ENCODE results near the gene SYT8.

Gene SYT8

GRCh38 chr11:1878137-1879031, 43.6 kb downstream of the SYT8 start:
- POLR2A ChIA-PET: no interaction called here
- CTCF ChIA-PET: interaction anchor here (0.7 to 3.5 kb wide), 4 partner anchors 123 to 273 kb away, joined by 3 to 30 read pairs (median 8); no protein-coding TSS in a partner anchor
- H3K27ac ChIP-seq (ENCODE audit: extremely low read depth, low read depth, low read length): no peak overlapping the region

More at GRCh38 chr11:1878137-1879031, 43.6 kb downstream of the SYT8 start:
- no peaks in the 10 kb centered on the region for H3K9me3 ChIP-seq (ENCODE audit: control insufficient read depth, insufficient read depth, low read depth, low read length)
- no peak overlapping the region for H3K4me3 ChIP-seq (ENCODE audit: low read depth, low read length)
- H3K36me3 ChIP-seq (ENCODE audit: control insufficient read depth in 2 of 2, insufficient read depth in 1 of 2, low read length in 2 of 2): no peaks in the 10 kb centered on the region
- no peaks in the 10 kb centered on the region for H3K4me1 ChIP-seq (ENCODE audit: control insufficient read depth, insufficient read depth, low read length)
- no peak for TF ChIP-seq ZBTB8A (tag by site-specific recombination; IDR thresholded peaks at IDR 0.05)
- TF ChIP-seq ZBTB44 (tag by site-specific recombination; IDR thresholded peaks at IDR 0.05): no peak
- no peak for TF ChIP-seq ZNF280C (tag by site-specific recombination; IDR thresholded peaks at IDR 0.05)
- TF ChIP-seq, protein P1, sequence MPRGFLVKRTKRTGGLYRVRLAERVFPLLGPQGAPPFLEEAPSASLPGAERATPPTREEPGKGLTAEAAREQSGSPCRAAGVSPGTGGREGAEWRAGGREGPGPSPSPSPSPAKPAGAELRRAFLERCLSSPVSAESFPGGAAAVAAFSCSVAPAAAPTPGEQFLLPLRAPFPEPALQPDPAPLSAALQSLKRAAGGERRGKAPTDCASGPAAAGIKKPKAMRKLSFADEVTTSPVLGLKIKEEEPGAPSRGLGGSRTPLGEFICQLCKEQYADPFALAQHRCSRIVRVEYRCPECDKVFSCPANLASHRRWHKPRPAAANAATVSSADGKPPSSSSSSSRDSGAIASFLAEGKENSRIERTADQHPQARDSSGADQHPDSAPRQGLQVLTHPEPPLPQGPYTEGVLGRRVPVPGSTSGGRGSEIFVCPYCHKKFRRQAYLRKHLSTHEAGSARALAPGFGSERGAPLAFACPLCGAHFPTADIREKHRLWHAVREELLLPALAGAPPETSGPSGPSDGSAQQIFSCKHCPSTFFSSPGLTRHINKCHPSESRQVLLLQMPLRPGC (tag by site-specific recombination; IDR thresholded peaks at IDR 0.05): no peak
- no peak for TF ChIP-seq ZNF792 (tag by site-specific recombination; IDR thresholded peaks at IDR 0.05)
- no peak for TF ChIP-seq ZNF19 (tag by site-specific recombination; IDR thresholded peaks at IDR 0.05; ENCODE audit: low read depth)
- TF ChIP-seq ZNF768 (tag by site-specific recombination; IDR thresholded peaks at IDR 0.05): no peak
- TF ChIP-seq ZNF398 (tag by site-specific recombination; IDR thresholded peaks at IDR 0.05): no peak
- TF ChIP-seq HIC1 (tag by site-specific recombination; IDR thresholded peaks at IDR 0.05): no peak
- TF ChIP-seq ZFP3 (tag by site-specific recombination; IDR thresholded peaks at IDR 0.05; ENCODE audit: low read depth): no peak
- TF ChIP-seq KLF16 (tag by site-specific recombination; IDR thresholded peaks at IDR 0.05): no peak
- no peak for TF ChIP-seq ZNF416 (tag by site-specific recombination; IDR thresholded peaks at IDR 0.05)
- no peak for TF ChIP-seq KLF10 (tag by site-specific recombination; IDR thresholded peaks at IDR 0.05)
- TF ChIP-seq ZNF701 (tag by site-specific recombination; IDR thresholded peaks at IDR 0.05): no peak
- no peak for TF ChIP-seq ZNF837 (tag by site-specific recombination; IDR thresholded peaks at IDR 0.05)
- TF ChIP-seq ZNF624 (tag by site-specific recombination; IDR thresholded peaks at IDR 0.05): no peak
- no peak for TF ChIP-seq ZNF341 (tag by site-specific recombination; IDR thresholded peaks at IDR 0.05; ENCODE audit: low read depth)
- TF ChIP-seq, protein P2, sequence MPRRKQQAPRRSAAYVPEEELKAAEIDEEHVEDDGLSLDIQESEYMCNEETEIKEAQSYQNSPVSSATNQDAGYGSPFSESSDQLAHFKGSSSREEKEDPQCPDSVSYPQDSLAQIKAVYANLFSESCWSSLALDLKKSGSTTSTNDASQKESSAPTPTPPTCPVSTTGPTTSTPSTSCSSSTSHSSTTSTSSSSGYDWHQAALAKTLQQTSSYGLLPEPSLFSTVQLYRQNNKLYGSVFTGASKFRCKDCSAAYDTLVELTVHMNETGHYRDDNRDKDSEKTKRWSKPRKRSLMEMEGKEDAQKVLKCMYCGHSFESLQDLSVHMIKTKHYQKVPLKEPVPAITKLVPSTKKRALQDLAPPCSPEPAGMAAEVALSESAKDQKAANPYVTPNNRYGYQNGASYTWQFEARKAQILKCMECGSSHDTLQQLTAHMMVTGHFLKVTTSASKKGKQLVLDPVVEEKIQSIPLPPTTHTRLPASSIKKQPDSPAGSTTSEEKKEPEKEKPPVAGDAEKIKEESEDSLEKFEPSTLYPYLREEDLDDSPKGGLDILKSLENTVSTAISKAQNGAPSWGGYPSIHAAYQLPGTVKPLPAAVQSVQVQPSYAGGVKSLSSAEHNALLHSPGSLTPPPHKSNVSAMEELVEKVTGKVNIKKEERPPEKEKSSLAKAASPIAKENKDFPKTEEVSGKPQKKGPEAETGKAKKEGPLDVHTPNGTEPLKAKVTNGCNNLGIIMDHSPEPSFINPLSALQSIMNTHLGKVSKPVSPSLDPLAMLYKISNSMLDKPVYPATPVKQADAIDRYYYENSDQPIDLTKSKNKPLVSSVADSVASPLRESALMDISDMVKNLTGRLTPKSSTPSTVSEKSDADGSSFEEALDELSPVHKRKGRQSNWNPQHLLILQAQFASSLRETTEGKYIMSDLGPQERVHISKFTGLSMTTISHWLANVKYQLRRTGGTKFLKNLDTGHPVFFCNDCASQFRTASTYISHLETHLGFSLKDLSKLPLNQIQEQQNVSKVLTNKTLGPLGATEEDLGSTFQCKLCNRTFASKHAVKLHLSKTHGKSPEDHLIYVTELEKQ (tag by site-specific recombination; IDR thresholded peaks at IDR 0.05; ENCODE audit: borderline replicate concordance): no peak
- no peak for TF ChIP-seq ZNF10 (tag by site-specific recombination; IDR thresholded peaks at IDR 0.05)

All from HEK293 (cell line).